IMR-90 (cell line): ENCODE measurements around the gene VWA5A. TPM values are rescaled to one million over a fixed set of nuclear protein-coding genes. Genes with fewer than 3 reads are reported as not detected.

Experiments used
- ATAC-seq: fragments of 200-7000 bp; cut with Tn5 transposase; 2 replicates; pipeline ENCODE4 v1.9.1; 2020; ENCODE audit warnings: low read depth, mild to moderate bottlenecking, moderate library complexity
- BruUV-seq: library from RNA; stranded (reverse); fragments of 400-500 nt; replicated peaks from 2 replicates; lab custom pipeline; 2021; lab: Mats Ljungman, UMichigan
- CTCF ChIA-PET: fragments of 300-600 bp; formaldehyde crosslinking; extraction: SDS; loops from one replicate; lab custom pipeline; 2021; ENCODE audit warnings: antibody characterized with exemption; lab: Yijun Ruan, JAX
- POLR2A ChIA-PET: fragments of 300-600 bp; sonication (Branson Sonifier 250); formaldehyde crosslinking; loops from one replicate; lab custom pipeline; 2022; ENCODE audit warnings: antibody characterized with exemption; ENCODE audit not compliant: unreplicated experiment; lab: Charles Lee
- DNase-seq: peaks from one replicate; pipeline ENCODE4 v3.0.0; 2013
- H2AFZ ChIP-seq: replicated peaks from 2 replicates; pipeline ENCODE3; 2013; ENCODE audit warnings: low read length, mild to moderate bottlenecking; ENCODE audit not compliant: poor library complexity
- H2AK5ac ChIP-seq: 2 replicates; pipeline ENCODE4 v1.6.1; 2013; ENCODE audit warnings: low read depth, low read length, inconsistent platforms
- H2AK9ac ChIP-seq: replicated peaks from 2 replicates; pipeline ENCODE3; 2013; ENCODE audit warnings: mild to moderate bottlenecking, low read depth, low read length, moderate library complexity; ENCODE audit not compliant: poor library complexity
- H2BK120ac ChIP-seq: 2 replicates; pipeline ENCODE4 v1.6.1; 2013; ENCODE audit warnings: low read depth, low read length, inconsistent platforms
- H2BK15ac ChIP-seq: 3 replicates; pipeline ENCODE4 v1.6.1; 2013; ENCODE audit warnings: low read depth, low read length, inconsistent platforms
- H2BK20ac ChIP-seq: 2 replicates; pipeline ENCODE4 v1.6.1; 2013; ENCODE audit warnings: low read depth, mild to moderate bottlenecking, inconsistent platforms, low read length, moderate library complexity
- H2BK5ac ChIP-seq: 2 replicates; pipeline ENCODE4 v1.6.1; 2013; ENCODE audit warnings: mild to moderate bottlenecking, low read depth, low read length, inconsistent platforms; ENCODE audit not compliant: poor library complexity, severe bottlenecking
- H3K14ac ChIP-seq: replicated peaks from 2 replicates; pipeline ENCODE4 v1.6.1; 2013; ENCODE audit warnings: low read depth, low read length, inconsistent platforms
- H3K18ac ChIP-seq: 2 replicates; pipeline ENCODE4 v1.6.1; 2013; ENCODE audit warnings: low read depth, low read length, control low read depth
- H3K23ac ChIP-seq: 2 replicates; pipeline ENCODE4 v1.6.1; 2013; ENCODE audit warnings: low read depth, low read length, inconsistent platforms
- H3K27ac ChIP-seq: 2 replicates; pipeline ENCODE4 v1.5.1; 2013; ENCODE audit warnings: mild to moderate bottlenecking, control low read depth, low read length; ENCODE audit not compliant: insufficient read depth
- H3K27me3 ChIP-seq: 2 replicates; pipeline ENCODE4 v1.6.1; 2013; ENCODE audit warnings: low read length; ENCODE audit not compliant: control insufficient read depth, insufficient read depth
- H3K36me3 ChIP-seq: 2 replicates; pipeline ENCODE4 v1.6.1; 2013; ENCODE audit warnings: low read length, mixed read lengths; ENCODE audit not compliant: control insufficient read depth, insufficient read depth
- H3K4ac ChIP-seq: 2 replicates; pipeline ENCODE4 v1.6.1; 2013; ENCODE audit warnings: low read depth, low read length, inconsistent platforms
- H3K4me1 ChIP-seq: 2 replicates; pipeline ENCODE4 v1.6.1; 2013; ENCODE audit warnings: low read length, mixed read lengths; ENCODE audit not compliant: control insufficient read depth, insufficient read depth
- H3K4me2 ChIP-seq: 2 replicates; pipeline ENCODE4 v1.6.1; 2013; ENCODE audit warnings: low read depth, mild to moderate bottlenecking, control low read depth, low read length, moderate library complexity
- H3K4me3 ChIP-seq: 2 replicates; pipeline ENCODE4 v1.5.1; 2013; ENCODE audit warnings: low read depth, mild to moderate bottlenecking, control low read depth, low read length, moderate library complexity; ENCODE audit not compliant: insufficient read depth
- H3K56ac ChIP-seq: 2 replicates; pipeline ENCODE4 v1.6.1; 2013; ENCODE audit warnings: low read length, inconsistent platforms; ENCODE audit not compliant: insufficient read depth; ENCODE audit errors: extremely low read depth
- H3K79me1 ChIP-seq, 2 experiments: 2 replicates each; pipeline ENCODE4 v1.6.1; 2013; ENCODE audit warnings: low read length in 2 of 2, inconsistent platforms in 1 of 2, low read depth in 1 of 2
- H3K9ac ChIP-seq: 2 replicates; pipeline ENCODE4 v1.6.1; 2013; ENCODE audit warnings: low read depth, low read length, control low read depth
- H3K9me1 ChIP-seq: 2 replicates; pipeline ENCODE4 v1.6.1; 2013; ENCODE audit warnings: low read length, inconsistent platforms; ENCODE audit not compliant: insufficient read depth
- H3K9me3 ChIP-seq: 2 replicates; pipeline ENCODE4 v1.6.1; 2013; ENCODE audit warnings: low read length; ENCODE audit not compliant: control insufficient read depth, insufficient read depth
- H4K20me1 ChIP-seq: 2 replicates; pipeline ENCODE4 v1.6.1; 2013; ENCODE audit warnings: low read length, inconsistent platforms; ENCODE audit not compliant: insufficient read depth
- H4K5ac ChIP-seq: 2 replicates; pipeline ENCODE4 v1.6.1; 2013; ENCODE audit warnings: mild to moderate bottlenecking, low read depth, low read length, control low read depth
- H4K8ac ChIP-seq, 2 experiments: 2 replicates each; pipeline ENCODE4 v1.6.1; 2013; ENCODE audit warnings: low read depth in 2 of 2, low read length in 2 of 2, control low read depth in 1 of 2, inconsistent platforms in 1 of 2
- H4K91ac ChIP-seq: 2 replicates; pipeline ENCODE4 v1.6.1; 2013; ENCODE audit warnings: low read depth, low read length, inconsistent platforms; ENCODE audit not compliant: insufficient read depth
- BHLHE40 ChIP-seq: fragments of 150-350 bp; IDR thresholded peaks from 2 replicates; pipeline ENCODE4 v1.6.1; 2016; ENCODE audit warnings: mild to moderate bottlenecking, low read depth, low read length
- CEBPB ChIP-seq: IDR thresholded peaks from 2 replicates; pipeline ENCODE4 v1.6.1; 2012; ENCODE audit warnings: low read depth, low read length, improper control_type of control experiment
- CHD1 ChIP-seq: IDR thresholded peaks from 2 replicates; pipeline ENCODE4 v1.6.1; 2012; ENCODE audit warnings: low read depth, low read length, improper control_type of control experiment
- FOS ChIP-seq: fragments of 150-350 bp; IDR thresholded peaks from 2 replicates; pipeline ENCODE4 v1.6.1; 2016; ENCODE audit warnings: low read depth, low read length
- MAFK ChIP-seq: IDR thresholded peaks from 2 replicates; pipeline ENCODE4 v1.6.1; 2012; ENCODE audit warnings: low read depth, low read length, improper control_type of control experiment
- MAZ ChIP-seq: IDR thresholded peaks from 2 replicates; pipeline ENCODE4 v1.6.1; 2012; ENCODE audit warnings: low read depth, mild to moderate bottlenecking, low read length, improper control_type of control experiment, moderate library complexity, borderline replicate concordance
- MXI1 ChIP-seq: IDR thresholded peaks from 2 replicates; pipeline ENCODE4 v1.6.1; 2012; ENCODE audit warnings: low read depth, mild to moderate bottlenecking, low read length, moderate library complexity, borderline replicate concordance
- POLR2A ChIP-seq: IDR thresholded peaks from 2 replicates; pipeline ENCODE4 v1.6.1; 2012; ENCODE audit warnings: mild to moderate bottlenecking, low read depth, low read length
- RAD21 ChIP-seq: IDR thresholded peaks from 2 replicates; pipeline ENCODE4 v1.6.1; 2012; ENCODE audit warnings: low read length, improper control_type of control experiment
- RCOR1 ChIP-seq: IDR thresholded peaks from 2 replicates; pipeline ENCODE4 v1.6.1; 2012; ENCODE audit warnings: mild to moderate bottlenecking, low read length, improper control_type of control experiment; ENCODE audit not compliant: insufficient replicate concordance
- RFX5 ChIP-seq: IDR thresholded peaks from 2 replicates; pipeline ENCODE4 v1.8.0; 2012; ENCODE audit warnings: low read depth, mild to moderate bottlenecking, low read length, moderate library complexity
- SMC3 ChIP-seq: fragments of 150-350 bp; IDR thresholded peaks from 2 replicates; pipeline ENCODE4 v1.6.1; 2016; ENCODE audit warnings: low read depth, mild to moderate bottlenecking, antibody characterized with exemption, low read length, moderate library complexity
- WGBS, 2 experiments: methylation state at CpG; one replicate each; pipeline versions ENCODE4 v1.1.5 to v1.1.7; 2013; ENCODE audit warnings: missing lambda C conversion rate in 2 of 2; ENCODE audit not compliant: insufficient read length in 1 of 2; ENCODE audit errors: extremely low coverage in 2 of 2; 5-methylcytosine and 5-hydroxymethylcytosine counted together
- dilution Hi-C: fragments of 300-500 bp; cut with HindIII; formaldehyde crosslinking; loops from one replicate; pipeline ENCODE4 v1.14.3; 2018; ENCODE audit warnings: low sequenced_read_pairs; ENCODE audit not compliant: unreplicated experiment
- in situ Hi-C: fragments of 300-500 bp; cut with MboI; formaldehyde crosslinking; loops from 3 replicates; pipeline ENCODE4 v1.14.3; 2019; ENCODE audit warnings: low sequenced_read_pairs, inconsistent platforms, mixed read lengths
- intact Hi-C: fragments of 100-400 bp; cut with micrococcal nuclease; formaldehyde crosslinking; loops from 2 replicates; pipeline ENCODE4 v1.10.0; 2022
- polyA plus RNA-seq, 3 experiments: library from polyadenylated mRNA; depleted of rRNA; stranded (reverse); fragments of >200 nt; gene quantifications; 2 replicates each; pipeline ENCODE4 v1.2.3, GENCODE V29; 2012; ENCODE audit warnings: low replicate concordance in 1 of 3
- total RNA-seq: library from RNA; depleted of rRNA; stranded (reverse); fragments of >200 nt; gene quantifications from 2 replicates; pipeline ENCODE4 v1.2.3, GENCODE V29; 2012
- TF ChIP-seq, protein P1 (sequence below): fragments of 150-350 bp; IDR thresholded peaks from 2 replicates; pipeline ENCODE4 v1.6.1; 2017; ENCODE audit warnings: mild to moderate bottlenecking, antibody characterized with exemption, low read length, low read depth
- TF ChIP-seq, protein P2 (sequence below): fragments of 150-350 bp; IDR thresholded peaks from 2 replicates; pipeline ENCODE4 v1.6.1; 2016; ENCODE audit warnings: low read depth, mild to moderate bottlenecking, low read length, moderate library complexity, borderline replicate concordance
- TF ChIP-seq, protein P3 (sequence below): conservative IDR thresholded peaks from 2 replicates; pipeline ENCODE4 v1.5.1; 2012; ENCODE audit warnings: mild to moderate bottlenecking, low read depth, low read length, improper control_type of control experiment

Gene VWA5A
- total and polyA plus RNA-seq, 2 of the 4 experiments (the other 2 are of a cell fraction): 5.6 to 6.8 TPM

DNA sequence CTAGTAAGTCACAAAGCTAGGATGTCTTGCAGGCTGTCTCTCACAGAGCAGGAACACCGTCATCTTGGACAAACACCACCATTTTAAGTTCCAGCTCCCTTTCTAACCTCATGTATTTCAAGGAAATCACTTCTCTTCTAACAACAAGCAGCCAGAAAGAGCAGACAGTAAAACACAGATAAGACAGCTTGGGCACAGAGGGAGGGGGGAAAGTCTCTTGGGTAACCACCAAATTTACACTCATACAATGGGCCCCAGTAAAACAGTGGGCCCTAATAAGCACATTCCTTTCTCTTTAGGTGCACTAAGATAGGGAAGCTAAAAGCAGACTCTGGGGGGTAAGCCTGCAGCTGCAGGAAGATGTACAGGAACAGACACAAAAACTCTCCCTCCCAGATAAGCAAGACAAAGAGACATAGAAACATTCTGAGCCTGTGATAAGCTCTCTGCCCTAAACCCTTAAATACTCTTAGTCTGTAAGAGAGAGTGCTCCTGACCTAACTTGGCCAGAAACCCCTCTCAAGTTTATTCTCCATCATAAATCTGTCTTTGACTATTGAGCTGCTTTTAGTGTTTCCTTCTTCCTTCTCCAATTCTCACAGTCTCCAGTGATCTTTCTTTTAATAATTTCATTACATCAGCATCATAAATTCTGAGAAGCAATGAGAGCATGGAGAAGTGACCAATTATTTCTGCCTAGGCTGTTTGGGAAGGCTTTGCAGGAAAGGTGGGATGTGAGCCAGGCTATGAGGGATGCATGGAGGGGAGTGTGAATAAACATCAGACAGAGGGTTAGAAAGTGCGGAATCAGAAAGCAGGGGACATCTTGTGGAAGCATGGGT is 75.3 kb downstream of the VWA5A start:
- Histone ChIP-seq H4K5ac (no peak overlapping the region), H3K14ac (no peak overlapping the region), H2BK5ac (no peak overlapping the region), H2BK20ac (no peak overlapping the region), H3K4me1 (no peaks in the 10 kb centered on the region), H2AFZ (no peak overlapping the region), H3K36me3 (no peaks in the 10 kb centered on the region), H2AK9ac (no peak overlapping the region), H3K27ac (no peak overlapping the region), H2BK15ac (no peak overlapping the region), H3K4ac (no peak overlapping the region), H4K8ac (no peak overlapping the region), H3K18ac (no peak overlapping the region), H3K4me2 (no peak overlapping the region), H3K27me3 (peaks cover 13% of the 10 kb centered on the region), H2BK120ac (no peak overlapping the region), H3K79me1 (no peaks in the 10 kb centered on the region), H2AK5ac (no peak overlapping the region), H4K20me1 (no peaks in the 10 kb centered on the region), H3K9me3 (no peaks in the 10 kb centered on the region), H4K91ac (no peak overlapping the region), H3K23ac (no peak overlapping the region), H3K56ac (no peak overlapping the region), H3K4me3 (no peak overlapping the region), H3K9ac (no peak overlapping the region), H3K9me1 (no peaks in the 10 kb centered on the region)
- ATAC-seq (no peak), DNase-seq (no peak)
- in situ Hi-C loops: no loop called here
- CTCF ChIA-PET: no interaction called here
- POLR2A ChIA-PET: no interaction called here
- BruUV-seq: no TSS peak
- 50% methylated on average over 1 of the region's 2 CpGs; no CpG with 5 or more reads in 1 of the 2 experiments for WGBS, 2 experiments
- intact Hi-C loops: no loop called here
- dilution Hi-C loops: no loop called here
- no peak for TF ChIP-seq RCOR1
- TF ChIP-seq POLR2A: no peak
- TF ChIP-seq CEBPB: no peak
- no peak for TF ChIP-seq BHLHE40
- TF ChIP-seq, protein P1, sequence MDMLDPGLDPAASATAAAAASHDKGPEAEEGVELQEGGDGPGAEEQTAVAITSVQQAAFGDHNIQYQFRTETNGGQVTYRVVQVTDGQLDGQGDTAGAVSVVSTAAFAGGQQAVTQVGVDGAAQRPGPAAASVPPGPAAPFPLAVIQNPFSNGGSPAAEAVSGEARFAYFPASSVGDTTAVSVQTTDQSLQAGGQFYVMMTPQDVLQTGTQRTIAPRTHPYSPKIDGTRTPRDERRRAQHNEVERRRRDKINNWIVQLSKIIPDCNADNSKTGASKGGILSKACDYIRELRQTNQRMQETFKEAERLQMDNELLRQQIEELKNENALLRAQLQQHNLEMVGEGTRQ: no peak
- TF ChIP-seq RAD21: no peak
- TF ChIP-seq, protein P2, sequence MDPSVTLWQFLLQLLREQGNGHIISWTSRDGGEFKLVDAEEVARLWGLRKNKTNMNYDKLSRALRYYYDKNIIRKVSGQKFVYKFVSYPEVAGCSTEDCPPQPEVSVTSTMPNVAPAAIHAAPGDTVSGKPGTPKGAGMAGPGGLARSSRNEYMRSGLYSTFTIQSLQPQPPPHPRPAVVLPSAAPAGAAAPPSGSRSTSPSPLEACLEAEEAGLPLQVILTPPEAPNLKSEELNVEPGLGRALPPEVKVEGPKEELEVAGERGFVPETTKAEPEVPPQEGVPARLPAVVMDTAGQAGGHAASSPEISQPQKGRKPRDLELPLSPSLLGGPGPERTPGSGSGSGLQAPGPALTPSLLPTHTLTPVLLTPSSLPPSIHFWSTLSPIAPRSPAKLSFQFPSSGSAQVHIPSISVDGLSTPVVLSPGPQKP: no peak
- TF ChIP-seq, protein P3, sequence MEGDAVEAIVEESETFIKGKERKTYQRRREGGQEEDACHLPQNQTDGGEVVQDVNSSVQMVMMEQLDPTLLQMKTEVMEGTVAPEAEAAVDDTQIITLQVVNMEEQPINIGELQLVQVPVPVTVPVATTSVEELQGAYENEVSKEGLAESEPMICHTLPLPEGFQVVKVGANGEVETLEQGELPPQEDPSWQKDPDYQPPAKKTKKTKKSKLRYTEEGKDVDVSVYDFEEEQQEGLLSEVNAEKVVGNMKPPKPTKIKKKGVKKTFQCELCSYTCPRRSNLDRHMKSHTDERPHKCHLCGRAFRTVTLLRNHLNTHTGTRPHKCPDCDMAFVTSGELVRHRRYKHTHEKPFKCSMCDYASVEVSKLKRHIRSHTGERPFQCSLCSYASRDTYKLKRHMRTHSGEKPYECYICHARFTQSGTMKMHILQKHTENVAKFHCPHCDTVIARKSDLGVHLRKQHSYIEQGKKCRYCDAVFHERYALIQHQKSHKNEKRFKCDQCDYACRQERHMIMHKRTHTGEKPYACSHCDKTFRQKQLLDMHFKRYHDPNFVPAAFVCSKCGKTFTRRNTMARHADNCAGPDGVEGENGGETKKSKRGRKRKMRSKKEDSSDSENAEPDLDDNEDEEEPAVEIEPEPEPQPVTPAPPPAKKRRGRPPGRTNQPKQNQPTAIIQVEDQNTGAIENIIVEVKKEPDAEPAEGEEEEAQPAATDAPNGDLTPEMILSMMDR: no peak
- TF ChIP-seq SMC3: no peak
- no peak for TF ChIP-seq RFX5
- TF ChIP-seq MXI1: no peak
- TF ChIP-seq MAZ: no peak
- TF ChIP-seq MAFK: no peak
- TF ChIP-seq FOS: no peak
- TF ChIP-seq CHD1: no peak
